Medulla oblongata (tissue), 1 donor: ENCODE measurements around the gene GIMAP7.
"Not testable (repeated sequence)": the region's sequence is repeated elsewhere in the genome, so short reads cannot be mapped to it uniquely, and the experiment has no call there.

Experiments
- DNase-seq: peaks from one replicate; pipeline ENCODE4 v3.0.0-alpha.2; 2015; ENCODE audit errors: extremely low spot score

Gene GIMAP7

GRCh38 chr7:150513758-150514157, 914 bp upstream of the GIMAP7 start:
- DNase-seq: no peak

GRCh38 chr7:150515248-150516147, 826 bp downstream of the GIMAP7 start:
- DNase-seq: peak; percentile 20

- no peak for DNase-seq
These were observed 2.5 kb downstream of the GIMAP7 start for GRCh38 chr7:150516956-150517745.

GRCh38 chr7:150519310-150519709, 4.6 kb downstream of the GIMAP7 start:
- DNase-seq: no peak

- DNase-seq: no peak
These were observed 5.5 kb downstream of the GIMAP7 start for GRCh38 chr7:150520145-150520544.

GRCh38 chr7:150522931-150523330, 8.3 kb downstream of the GIMAP7 start:
- DNase-seq: not testable (repeated sequence)

GRCh38 chr7:150524018-150524417, 9.3 kb downstream of the GIMAP7 start:
- DNase-seq: no peak

- DNase-seq: no peak
These were observed 17.0 kb downstream of the GIMAP7 start for GRCh38 chr7:150531704-150532103.

- no peak for DNase-seq
These were observed 23.6 kb downstream of the GIMAP7 start for GRCh38 chr7:150538259-150538658.

- no peak for DNase-seq
These were observed 38.5 kb downstream of the GIMAP7 start for GRCh38 chr7:150553163-150553562.

- no peak for DNase-seq
These were observed 42.0 kb downstream of the GIMAP7 start for GRCh38 chr7:150556521-150557138.

GRCh38 chr7:150560486-150560885, 45.8 kb downstream of the GIMAP7 start:
- no peak for DNase-seq

GRCh38 chr7:150562919-150563318, 48.2 kb downstream of the GIMAP7 start:
- DNase-seq: no peak

GRCh38 chr7:150564006-150564405, 49.3 kb downstream of the GIMAP7 start:
- DNase-seq: no peak

GRCh38 chr7:150564566-150564965, 49.9 kb downstream of the GIMAP7 start:
- DNase-seq: no peak

- DNase-seq: no peak
These were observed 50.6 kb downstream of the GIMAP7 start for GRCh38 chr7:150565239-150565638.

GRCh38 chr7:150566123-150566522, 51.5 kb downstream of the GIMAP7 start:
- no peak for DNase-seq

GRCh38 chr7:150566572-150566971, 51.9 kb downstream of the GIMAP7 start:
- no peak for DNase-seq

GRCh38 chr7:150567169-150567568, 52.5 kb downstream of the GIMAP7 start, which contains the start of gene GIMAP4:
Gene GIMAP4 (plus strand): TSS chr7:150567390. CDS start chr7:150569902, 2,512 bp downstream.
- peak; percentile 54 for DNase-seq

- DNase-seq: no peak
These were observed 53.2 kb downstream of the GIMAP7 start for GRCh38 chr7:150567871-150568301.

GRCh38 chr7:150568714-150569113, 54.0 kb downstream of the GIMAP7 start:
- DNase-seq: no peak
